Measurements from ENCODE around the gene B9D2. TPM values are rescaled to one million over a fixed set of nuclear protein-coding genes. Genes with fewer than 3 reads are reported as not detected.

Gene B9D2
- total and polyA plus RNA-seq, 2 donors (not counting 1 experiment from before 2014, with no cell fraction given) = 2.3 to 5.3 TPM

GRCh38 chr19:41335467-41335866 lies 28.5 kb downstream of the B9D2 start:
- H3K9me3 ChIP-seq (ENCODE audit: control insufficient read depth, insufficient read depth, low read depth, low read length) = no peaks in the 10 kb centered on the region
- DNase-seq (ENCODE audit: low read depth in 2 of 2) = no peak
- H2AFZ ChIP-seq (ENCODE audit: low read length) = no peak overlapping the region
- no peaks in the 10 kb centered on the region for H3K79me2 ChIP-seq (ENCODE audit: control insufficient read depth, insufficient read depth, low read length)
- H3K4me1 ChIP-seq (ENCODE audit: control insufficient read depth, extremely low read depth, insufficient read depth, low read length) = no peaks in the 10 kb centered on the region
- H3K4me3 ChIP-seq (replicated peaks in 1 of 4; ENCODE audit: control extremely low read depth in 1 of 4, insufficient read depth in 1 of 4, low read depth in 3 of 4, low read length in 4 of 4) = no peak overlapping the region
- TF ChIP-seq, protein P1, sequence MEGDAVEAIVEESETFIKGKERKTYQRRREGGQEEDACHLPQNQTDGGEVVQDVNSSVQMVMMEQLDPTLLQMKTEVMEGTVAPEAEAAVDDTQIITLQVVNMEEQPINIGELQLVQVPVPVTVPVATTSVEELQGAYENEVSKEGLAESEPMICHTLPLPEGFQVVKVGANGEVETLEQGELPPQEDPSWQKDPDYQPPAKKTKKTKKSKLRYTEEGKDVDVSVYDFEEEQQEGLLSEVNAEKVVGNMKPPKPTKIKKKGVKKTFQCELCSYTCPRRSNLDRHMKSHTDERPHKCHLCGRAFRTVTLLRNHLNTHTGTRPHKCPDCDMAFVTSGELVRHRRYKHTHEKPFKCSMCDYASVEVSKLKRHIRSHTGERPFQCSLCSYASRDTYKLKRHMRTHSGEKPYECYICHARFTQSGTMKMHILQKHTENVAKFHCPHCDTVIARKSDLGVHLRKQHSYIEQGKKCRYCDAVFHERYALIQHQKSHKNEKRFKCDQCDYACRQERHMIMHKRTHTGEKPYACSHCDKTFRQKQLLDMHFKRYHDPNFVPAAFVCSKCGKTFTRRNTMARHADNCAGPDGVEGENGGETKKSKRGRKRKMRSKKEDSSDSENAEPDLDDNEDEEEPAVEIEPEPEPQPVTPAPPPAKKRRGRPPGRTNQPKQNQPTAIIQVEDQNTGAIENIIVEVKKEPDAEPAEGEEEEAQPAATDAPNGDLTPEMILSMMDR (conservative IDR thresholded peaks at IDR 0.05 in 1 of 2, IDR thresholded peaks at IDR 0.05 in 1 of 2; ENCODE audit: low read depth in 1 of 2, low read length in 2 of 2) = no peak
- no peak for TF ChIP-seq EZH2 (IDR thresholded peaks at IDR 0.05; ENCODE audit: low read length, missing control alignments)
- H4K20me1 ChIP-seq (ENCODE audit: control insufficient read depth, extremely low read depth, insufficient read depth, low read length) = no peaks in the 10 kb centered on the region
- H3K36me3 ChIP-seq (ENCODE audit: control insufficient read depth, insufficient read depth, low read length) = peaks cover 5% of the 10 kb centered on the region
- H3K27ac ChIP-seq (ENCODE audit: insufficient read depth, low read length) = no peak overlapping the region
- H3K4me2 ChIP-seq (ENCODE audit: extremely low read depth, insufficient read depth, low read length) = no peak overlapping the region
- no peak overlapping the region for H3K9ac ChIP-seq (ENCODE audit: insufficient read depth, low read length)
- H3K27me3 ChIP-seq (ENCODE audit: control insufficient read depth, insufficient read depth, low read length) = no peaks in the 10 kb centered on the region

- no peak for DNase-seq (ENCODE audit: low read depth in 2 of 2)
- no peak overlapping the region for H3K9ac ChIP-seq (ENCODE audit: insufficient read depth, low read length)
- no peak overlapping the region for H3K4me2 ChIP-seq (ENCODE audit: extremely low read depth, insufficient read depth, low read length)
- no peaks in the 10 kb centered on the region for H3K27me3 ChIP-seq (ENCODE audit: control insufficient read depth, insufficient read depth, low read length)
- H3K4me3 ChIP-seq (replicated peaks in 1 of 4; ENCODE audit: control extremely low read depth in 1 of 4, insufficient read depth in 1 of 4, low read depth in 3 of 4, low read length in 4 of 4) = no peak overlapping the region
- H4K20me1 ChIP-seq (ENCODE audit: control insufficient read depth, extremely low read depth, insufficient read depth, low read length) = no peaks in the 10 kb centered on the region
- no peak overlapping the region for H2AFZ ChIP-seq (ENCODE audit: low read length)
- peaks cover 5% of the 10 kb centered on the region for H3K36me3 ChIP-seq (ENCODE audit: control insufficient read depth, insufficient read depth, low read length)
- H3K27ac ChIP-seq (ENCODE audit: insufficient read depth, low read length) = no peak overlapping the region
- H3K79me2 ChIP-seq (ENCODE audit: control insufficient read depth, insufficient read depth, low read length) = no peaks in the 10 kb centered on the region
- H3K9me3 ChIP-seq (ENCODE audit: control insufficient read depth, insufficient read depth, low read depth, low read length) = no peaks in the 10 kb centered on the region
- no peaks in the 10 kb centered on the region for H3K4me1 ChIP-seq (ENCODE audit: control insufficient read depth, extremely low read depth, insufficient read depth, low read length)
- TF ChIP-seq, protein P1 (conservative IDR thresholded peaks at IDR 0.05 in 1 of 2, IDR thresholded peaks at IDR 0.05 in 1 of 2; ENCODE audit: low read depth in 1 of 2, low read length in 2 of 2) = no peak
- no peak for TF ChIP-seq EZH2 (IDR thresholded peaks at IDR 0.05; ENCODE audit: low read length, missing control alignments)
These were observed 29.2 kb downstream of the B9D2 start for GRCh38 chr19:41334793-41335192.

DNA sequence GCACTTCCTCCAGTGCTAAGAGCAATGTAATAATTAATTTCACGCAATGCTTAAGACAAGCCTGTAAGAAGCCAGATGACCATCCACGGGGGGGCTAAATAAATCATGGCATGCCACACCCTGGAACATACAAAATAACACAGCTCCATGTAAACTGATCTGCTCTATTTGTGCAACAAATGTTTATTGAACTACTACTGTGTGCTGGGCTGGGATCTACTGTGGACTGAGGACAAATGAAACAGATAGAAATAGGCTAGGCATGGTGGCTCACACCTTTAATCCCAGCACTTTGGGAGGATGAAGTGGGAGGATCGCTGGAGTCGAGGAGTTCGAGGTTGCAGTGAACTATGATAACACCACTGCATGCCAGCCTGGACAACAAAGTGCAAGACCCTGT lies 31.5 kb downstream of the B9D2 start:
- H3K4me2 ChIP-seq (ENCODE audit: extremely low read depth, insufficient read depth, low read length) = no peak overlapping the region
- no peaks in the 10 kb centered on the region for H3K27me3 ChIP-seq (ENCODE audit: control insufficient read depth, insufficient read depth, low read length)
- H4K20me1 ChIP-seq (ENCODE audit: control insufficient read depth, extremely low read depth, insufficient read depth, low read length) = no peaks in the 10 kb centered on the region
- no peaks in the 10 kb centered on the region for H3K79me2 ChIP-seq (ENCODE audit: control insufficient read depth, insufficient read depth, low read length)
- peaks cover 12% of the 10 kb centered on the region for H3K4me1 ChIP-seq (ENCODE audit: control insufficient read depth, extremely low read depth, insufficient read depth, low read length)
- no peak overlapping the region for H3K27ac ChIP-seq (ENCODE audit: insufficient read depth, low read length)
- H3K9ac ChIP-seq (ENCODE audit: insufficient read depth, low read length) = no peak overlapping the region
- no peak overlapping the region for H2AFZ ChIP-seq (ENCODE audit: low read length)
- no peaks in the 10 kb centered on the region for H3K9me3 ChIP-seq (ENCODE audit: control insufficient read depth, insufficient read depth, low read depth, low read length)
- TF ChIP-seq, protein P1 (conservative IDR thresholded peaks at IDR 0.05 in 1 of 2, IDR thresholded peaks at IDR 0.05 in 1 of 2; ENCODE audit: low read depth in 1 of 2, low read length in 2 of 2) = no peak
- no peak for TF ChIP-seq EZH2 (IDR thresholded peaks at IDR 0.05; ENCODE audit: low read length, missing control alignments)
- DNase-seq (ENCODE audit: low read depth in 2 of 2) = no peak
- H3K4me3 ChIP-seq (replicated peaks in 1 of 4; ENCODE audit: control extremely low read depth in 1 of 4, insufficient read depth in 1 of 4, low read depth in 3 of 4, low read length in 4 of 4) = no peak overlapping the region
- peaks cover 16% of the 10 kb centered on the region for H3K36me3 ChIP-seq (ENCODE audit: control insufficient read depth, insufficient read depth, low read length)
